GM19455 (cell line): ENCODE results near the gene ISM2.
A peak's percentile ranks its signal among the peaks of the same experiment; 100 is the strongest.

Source experiments
- ATAC-seq: cut with Tn5 transposase; IDR thresholded peaks from one replicate; pipeline ENCODE4 v1.9.1; 2021; ENCODE audit not compliant: unreplicated experiment

The ISM2 gene

DNA sequence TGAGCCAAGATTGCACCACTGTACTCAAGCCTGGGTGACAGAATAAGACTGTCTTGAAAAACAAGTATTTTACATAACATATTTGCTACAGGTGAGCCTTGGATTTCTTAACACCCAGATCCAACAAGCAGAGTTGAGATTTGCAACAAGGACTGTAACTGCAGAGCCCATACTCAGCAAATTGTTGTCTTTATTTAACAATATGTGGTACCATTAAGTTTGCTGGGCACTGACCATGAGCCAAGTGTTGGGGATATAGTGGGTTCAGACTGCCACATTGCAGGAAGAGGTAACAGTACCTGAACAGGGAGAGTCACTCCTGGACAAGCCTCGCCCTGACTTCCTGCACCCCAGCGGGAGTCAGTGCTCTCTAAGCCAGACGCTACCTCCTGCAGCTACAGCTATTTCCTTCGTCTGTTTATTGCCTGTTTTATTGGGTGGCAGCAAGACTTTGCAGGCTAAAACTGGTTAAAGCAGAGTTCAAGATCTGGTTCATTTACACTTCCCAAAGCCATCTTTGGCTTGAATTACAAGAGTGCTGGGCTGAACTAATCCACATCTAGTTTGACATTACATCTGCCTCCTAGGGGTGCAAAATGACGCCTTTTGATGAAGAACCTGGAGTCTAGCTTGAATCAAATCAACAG is 28.3 kb downstream of the ISM2 start:
- no peak for ATAC-seq

- ATAC-seq: no peak
Measured at GRCh38 chr14:77469539-77469938, 29.1 kb downstream of the ISM2 start.

- no peak for ATAC-seq
Measured at GRCh38 chr14:77469067-77469505, 29.5 kb downstream of the ISM2 start.

GRCh38 chr14:77467801-77468200 is 30.8 kb downstream of the ISM2 start:
- ATAC-seq: no peak

GRCh38 chr14:77459072-77459723 is 39.4 kb downstream of the ISM2 start:
- ATAC-seq: no peak

DNA sequence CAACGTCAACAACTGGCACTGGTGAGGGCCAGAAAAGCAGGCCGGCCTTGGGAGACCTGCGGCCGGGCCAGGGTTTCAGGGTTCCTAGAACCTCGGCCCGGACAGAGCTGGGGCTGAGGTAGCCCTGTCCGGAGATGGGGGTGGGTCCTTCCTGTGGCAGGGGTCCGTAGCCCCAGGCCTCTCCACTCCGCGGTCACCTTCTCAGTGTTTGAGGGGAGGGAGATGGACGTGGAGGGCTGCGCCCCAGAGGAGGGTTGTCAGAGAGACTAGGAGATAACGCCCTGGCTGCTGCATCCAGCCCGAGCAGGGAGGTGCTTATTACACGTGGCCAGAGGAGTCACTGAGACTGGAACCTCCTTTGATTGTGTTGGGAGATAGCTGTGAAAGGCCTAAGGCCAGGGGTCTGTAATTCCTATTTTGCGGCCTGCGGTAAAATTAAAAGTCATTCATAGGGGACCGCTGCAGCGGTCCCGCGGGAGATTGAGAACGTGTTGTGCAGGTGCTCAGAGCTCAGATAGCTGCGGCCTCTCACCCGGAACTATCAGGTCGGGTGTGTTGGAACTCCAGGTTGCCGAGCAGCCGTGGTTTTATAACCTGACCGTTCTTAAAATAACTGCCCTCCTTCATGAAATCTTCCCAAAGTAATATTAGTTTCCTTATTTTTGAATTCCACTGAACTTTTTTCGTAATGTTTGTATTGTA is 40.2 kb downstream of the ISM2 start:
- peak; percentile 22 for ATAC-seq

GRCh38 chr14:77457522-77458248 is 40.9 kb downstream of the ISM2 start, which contains the start of the genes AHSA1 and VIPAS39:
Gene AHSA1 (plus strand): TSS chr14:77458093. CDS start chr14:77458190, 97 bp downstream.
Gene VIPAS39 (minus strand): TSS chr14:77457601. CDS start chr14:77454102, 3,499 bp downstream.
- ATAC-seq: peak; percentile 87

DNA sequence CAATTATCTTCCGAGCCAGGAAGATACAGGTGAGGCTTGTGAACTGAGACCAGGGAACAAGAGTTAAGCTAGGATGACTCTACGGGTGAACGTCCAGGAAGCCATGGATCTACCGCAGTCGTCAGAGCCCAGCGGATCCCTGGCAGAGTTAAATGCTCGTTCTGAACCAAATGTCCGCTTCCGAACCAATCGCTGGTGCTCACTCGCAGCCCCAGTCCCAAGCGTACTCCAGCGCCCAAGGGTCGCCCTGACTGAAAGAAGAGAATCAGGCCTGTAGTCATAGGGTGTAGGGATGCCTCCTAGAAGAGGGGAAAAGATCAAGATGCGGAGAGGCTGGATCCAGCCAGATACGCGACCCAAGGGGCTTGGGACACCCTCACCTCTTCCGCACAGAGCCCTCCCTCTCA is 41.5 kb downstream of the ISM2 start:
- peak; percentile 22 for ATAC-seq

DNA sequence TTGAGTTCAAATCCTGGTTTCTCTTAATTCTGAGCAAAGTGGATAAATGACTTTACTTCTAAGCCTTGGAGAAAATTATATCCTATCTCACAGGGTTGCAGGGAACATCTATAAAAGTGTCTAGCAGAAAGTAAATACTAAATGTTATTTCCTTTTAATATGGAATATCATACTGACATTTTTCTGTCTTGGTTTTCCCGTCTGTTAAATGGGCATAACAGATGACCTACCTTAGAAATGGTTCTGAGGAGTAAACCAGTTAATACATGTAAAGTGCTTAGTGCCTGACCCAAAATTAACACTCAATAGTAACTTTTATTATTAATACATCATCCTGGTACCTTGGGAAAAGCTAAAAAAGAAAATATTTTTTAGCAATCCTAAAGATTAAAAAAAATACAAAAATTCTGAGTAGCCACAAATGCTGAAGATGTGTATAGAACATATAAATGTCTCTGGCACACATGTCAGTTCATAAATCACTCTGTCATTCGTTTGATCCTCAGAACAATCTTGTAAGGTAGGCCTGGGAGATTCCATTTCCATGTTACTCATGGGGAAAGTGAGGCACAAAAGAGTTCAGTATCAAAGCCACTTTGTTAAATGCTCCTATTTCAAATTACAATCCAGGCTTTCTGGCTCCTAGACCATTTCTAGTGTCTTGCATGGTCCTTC is 42.5 kb downstream of the ISM2 start:
- ATAC-seq: no peak

GRCh38 chr14:77442196-77442595 is 56.4 kb downstream of the ISM2 start:
- no peak for ATAC-seq

DNA sequence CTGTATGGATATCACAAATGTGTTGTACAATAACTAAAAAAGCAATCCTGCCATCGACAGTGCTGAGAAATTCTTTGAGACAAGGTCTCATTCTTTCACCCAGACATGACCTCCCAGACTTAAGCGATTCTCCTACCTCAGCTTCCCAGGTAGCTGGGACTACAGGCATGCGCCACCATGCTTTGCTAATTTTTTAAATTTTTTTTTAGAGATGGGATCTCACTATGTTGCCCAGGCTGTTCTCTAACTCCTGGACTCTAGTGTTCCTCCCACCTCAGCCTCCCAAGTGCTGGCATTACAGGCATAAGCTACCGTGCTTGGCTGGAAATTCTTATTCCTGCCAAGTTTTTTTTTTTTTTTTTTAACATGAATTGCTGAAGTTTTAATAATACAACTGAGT is 58.8 kb downstream of the ISM2 start:
- ATAC-seq: no peak

DNA sequence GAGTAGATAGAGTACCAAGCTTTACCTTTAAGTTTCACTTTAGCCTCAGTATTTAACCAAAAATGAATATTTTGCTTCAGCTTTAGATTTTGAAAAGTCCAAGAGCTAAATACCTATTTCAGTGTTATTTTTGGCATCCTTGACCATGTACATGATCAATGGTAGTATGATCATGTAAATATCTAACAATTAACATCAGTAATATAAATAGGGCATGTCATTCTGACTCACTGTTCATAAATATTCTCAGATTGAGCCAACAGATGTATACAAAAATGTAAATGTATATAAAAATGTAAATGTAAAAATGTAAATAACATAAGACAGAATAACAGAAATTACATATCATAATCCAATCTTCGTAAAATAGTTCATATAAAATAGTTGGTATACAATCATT is 60.0 kb downstream of the ISM2 start:
- no peak for ATAC-seq

DNA sequence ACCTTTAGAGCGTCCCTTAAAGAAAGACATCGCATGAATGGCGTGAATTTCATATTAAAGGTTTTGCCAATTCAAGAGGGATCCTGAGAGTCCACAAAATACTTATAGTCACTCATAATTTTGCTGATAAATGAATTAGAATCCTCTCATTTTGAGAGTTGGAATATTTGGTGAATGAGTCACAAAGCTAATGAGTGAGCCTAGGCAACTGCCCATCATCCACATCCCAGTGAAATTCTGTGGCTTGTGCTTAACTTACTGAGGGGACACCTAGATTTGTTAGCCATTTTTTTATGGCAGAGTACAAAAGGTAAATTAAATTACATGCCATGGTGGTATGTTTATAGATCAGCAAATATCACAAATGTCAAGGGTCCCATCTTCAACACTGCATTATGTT is 62.6 kb downstream of the ISM2 start:
- ATAC-seq: no peak

- ATAC-seq: no peak
Measured at GRCh38 chr14:77426396-77426795, 72.2 kb downstream of the ISM2 start.

- ATAC-seq: no peak
Measured at GRCh38 chr14:77424862-77425261, 73.8 kb downstream of the ISM2 start.
